AG04450 (cell line): ENCODE results near the gene CDKN1C. TPM values are rescaled to one million over a fixed set of nuclear protein-coding genes. Genes with fewer than 3 reads are reported as not detected.

ENCODE experiments used
- CTCF ChIA-PET: fragments of 300-600, 350-600 bp; formaldehyde crosslinking; extraction: SDS; loops from one replicate; lab custom pipeline; 2022; ENCODE audit warnings: antibody characterized with exemption, inconsistent platforms; lab: Charles Lee
- POLR2A ChIA-PET: fragments of 350-600 bp; formaldehyde crosslinking; extraction: SDS; loops from one replicate; lab custom pipeline; 2021; ENCODE audit warnings: antibody characterized with exemption, inconsistent platforms; lab: Yijun Ruan, JAX
- DNase-seq: peaks from one replicate; pipeline ENCODE4 v3.0.0-alpha.2; 2011; ENCODE audit warnings: low read depth, low spot score
- H3K27ac ChIP-seq: one replicate; pipeline ENCODE4 v1.5.1; 2012; ENCODE audit warnings: low read depth, low read length, control low read depth
- H3K27me3 ChIP-seq: one replicate; pipeline ENCODE4 v1.6.0; 2012; ENCODE audit warnings: low read length; ENCODE audit not compliant: control insufficient read depth, insufficient read depth
- H3K4me3 ChIP-seq: 2 replicates; pipeline ENCODE4 v1.5.1; 2011; ENCODE audit warnings: mild to moderate bottlenecking, low read depth, low read length, control low read depth
- H3K9me3 ChIP-seq: 2 replicates; pipeline ENCODE4 v1.5.1; 2012; ENCODE audit warnings: low read length; ENCODE audit not compliant: control insufficient read depth, insufficient read depth
- polyA plus RNA-seq: library from polyadenylated mRNA; depleted of rRNA; stranded (reverse); fragments of >200 nt; gene quantifications from 2 replicates; pipeline ENCODE4 v1.2.3, GENCODE V29; 2011
- TF ChIP-seq, protein P1 (sequence below): IDR thresholded peaks from 2 replicates; pipeline ENCODE4 v1.5.1; 2011; ENCODE audit warnings: low read depth, low read length, control low read depth, inconsistent platforms

CDKN1C gene
- polyA plus RNA-seq, 1 experiment: 8.1 TPM

DNA sequence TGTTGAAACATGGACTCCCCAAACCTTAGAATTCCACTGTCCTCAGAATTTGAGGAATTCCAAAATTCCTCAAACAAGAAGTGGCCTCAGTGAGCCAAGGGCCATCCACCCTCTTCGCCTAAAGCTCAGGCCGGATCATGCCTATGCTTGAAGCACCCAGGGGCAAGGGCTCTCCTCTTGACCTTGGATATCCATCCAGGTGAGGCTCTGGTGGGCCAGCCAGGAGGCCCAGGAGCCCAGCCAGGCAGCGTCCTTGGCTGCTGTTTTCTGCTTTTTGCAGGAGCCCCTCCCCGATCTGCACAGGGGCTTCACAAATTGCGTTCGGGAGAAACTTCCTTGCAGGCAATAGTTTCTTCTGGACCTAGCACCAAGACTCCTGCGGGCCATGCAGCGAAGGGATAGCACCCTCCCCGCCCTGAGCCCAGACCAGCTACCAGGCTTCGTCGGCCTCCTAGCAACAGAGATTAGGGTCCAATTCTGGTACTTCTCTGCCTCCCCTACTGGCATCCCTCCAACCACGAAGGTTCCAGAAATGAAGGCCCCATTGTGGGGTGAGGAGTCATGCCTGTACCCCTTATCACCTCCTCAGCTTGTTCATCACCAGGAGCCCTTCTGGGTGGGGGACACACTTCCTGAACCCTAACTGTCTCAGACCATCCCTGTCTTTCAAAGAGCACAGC, 41.7 kb upstream of the CDKN1C start:
- TF ChIP-seq, protein P1, sequence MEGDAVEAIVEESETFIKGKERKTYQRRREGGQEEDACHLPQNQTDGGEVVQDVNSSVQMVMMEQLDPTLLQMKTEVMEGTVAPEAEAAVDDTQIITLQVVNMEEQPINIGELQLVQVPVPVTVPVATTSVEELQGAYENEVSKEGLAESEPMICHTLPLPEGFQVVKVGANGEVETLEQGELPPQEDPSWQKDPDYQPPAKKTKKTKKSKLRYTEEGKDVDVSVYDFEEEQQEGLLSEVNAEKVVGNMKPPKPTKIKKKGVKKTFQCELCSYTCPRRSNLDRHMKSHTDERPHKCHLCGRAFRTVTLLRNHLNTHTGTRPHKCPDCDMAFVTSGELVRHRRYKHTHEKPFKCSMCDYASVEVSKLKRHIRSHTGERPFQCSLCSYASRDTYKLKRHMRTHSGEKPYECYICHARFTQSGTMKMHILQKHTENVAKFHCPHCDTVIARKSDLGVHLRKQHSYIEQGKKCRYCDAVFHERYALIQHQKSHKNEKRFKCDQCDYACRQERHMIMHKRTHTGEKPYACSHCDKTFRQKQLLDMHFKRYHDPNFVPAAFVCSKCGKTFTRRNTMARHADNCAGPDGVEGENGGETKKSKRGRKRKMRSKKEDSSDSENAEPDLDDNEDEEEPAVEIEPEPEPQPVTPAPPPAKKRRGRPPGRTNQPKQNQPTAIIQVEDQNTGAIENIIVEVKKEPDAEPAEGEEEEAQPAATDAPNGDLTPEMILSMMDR: no peak
- CTCF ChIA-PET: no interaction called here

DNA sequence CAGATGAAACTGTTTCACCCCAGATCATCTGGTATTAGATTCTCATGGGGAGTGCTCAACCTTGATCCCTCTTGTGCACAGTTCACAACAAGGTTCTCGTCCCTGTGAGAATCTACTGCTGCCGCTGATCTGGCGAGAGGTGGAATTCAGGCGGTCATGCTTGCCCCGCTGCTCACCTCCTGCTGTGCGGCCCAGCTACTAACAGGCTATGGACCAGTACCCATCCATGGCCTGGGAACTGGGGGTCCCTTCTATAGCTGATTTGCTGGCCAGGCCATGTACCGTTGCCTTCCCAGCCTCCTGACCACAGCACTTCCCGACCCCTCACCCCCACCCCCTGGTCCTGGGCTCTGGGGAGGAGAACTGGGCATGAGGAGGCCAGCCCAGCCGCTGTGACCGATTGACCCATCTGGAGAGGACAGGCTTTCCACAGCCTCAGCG, 41.1 kb upstream of the CDKN1C start:
- TF ChIP-seq, protein P1: no peak
- no peak for DNase-seq
- Histone ChIP-seq H3K27me3 (no peaks in the 10 kb centered on the region), H3K4me3 (no peak overlapping the region), H3K27ac (no peak overlapping the region), H3K9me3 (no peaks in the 10 kb centered on the region; the same call in 1 of the 2 replicates)
- ChIA-PET POLR2A (interaction anchor here (1.4 kb wide), 1 partner anchor 35 kb away, joined by 4 read pairs; no protein-coding TSS in a partner anchor), CTCF (interaction anchor here (2.0 kb wide), 1 partner anchor 395 kb away, joined by 5 read pairs; no protein-coding TSS in a partner anchor)

More for the DNA sequence above, 41.7 kb upstream of the CDKN1C start:
- no peaks in the 10 kb centered on the region for H3K27me3 ChIP-seq
- H3K4me3 ChIP-seq: peak overlapping the region; percentile 77
- POLR2A ChIA-PET: interaction anchor here (1.4 to 2.8 kb wide), 2 partner anchors 8 to 35 kb away, joined by 4 to 21 read pairs; no protein-coding TSS in a partner anchor
- no peaks in the 10 kb centered on the region; the same call in 1 of the 2 replicates for H3K9me3 ChIP-seq
- H3K27ac ChIP-seq: no peak overlapping the region
- DNase-seq: no peak

DNA sequence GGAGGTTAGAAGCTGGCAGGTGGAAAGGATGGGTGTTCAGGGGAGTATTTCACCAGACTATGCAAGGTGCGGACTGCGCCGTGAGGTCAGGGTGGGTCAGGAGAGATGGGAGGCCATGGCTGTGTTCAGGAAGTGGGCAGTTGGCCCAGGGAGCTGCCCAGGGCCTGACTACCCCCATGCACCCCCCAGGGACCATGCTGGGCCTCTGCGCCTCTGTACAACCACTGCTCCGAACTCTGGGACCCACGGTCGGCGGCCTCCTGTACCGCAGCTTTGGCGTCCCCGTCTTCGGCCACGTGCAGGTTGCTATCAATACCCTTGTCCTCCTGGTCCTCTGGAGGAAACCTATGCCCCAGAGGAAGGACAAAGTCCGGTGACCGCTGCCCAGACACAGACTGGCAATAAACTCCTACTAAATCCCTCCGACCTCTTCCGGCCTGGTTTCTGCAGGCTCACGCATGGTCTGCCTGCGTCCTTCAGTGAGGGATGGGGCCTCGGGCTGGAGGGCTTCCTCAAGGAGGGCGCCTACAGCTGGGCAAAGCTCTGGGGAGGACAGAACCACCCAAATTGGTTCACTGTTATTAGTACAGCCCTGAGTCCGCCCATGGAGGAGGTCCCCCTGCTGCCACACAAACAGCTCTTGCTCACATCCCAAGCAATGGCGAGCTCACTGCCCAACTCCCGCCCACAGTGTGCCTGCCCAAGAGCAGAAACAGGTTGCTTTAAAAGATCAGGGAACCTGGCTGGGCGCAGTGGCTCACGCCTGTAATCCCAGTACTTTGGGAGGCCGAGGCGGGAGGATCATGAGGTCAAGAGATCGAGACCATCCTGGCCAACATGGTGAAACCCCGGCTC, 39.5 kb upstream of the CDKN1C start:
- ChIA-PET CTCF (interaction anchor here (0.6 to 2.0 kb wide), 2 partner anchors 34 to 394 kb away, joined by 3 to 5 read pairs; no protein-coding TSS in a partner anchor), POLR2A (no interaction called here)
- Histone ChIP-seq H3K27me3 (no peaks in the 10 kb centered on the region), H3K4me3 (no peak overlapping the region), H3K27ac (no peak overlapping the region), H3K9me3 (no peaks in the 10 kb centered on the region; the same call in 1 of the 2 replicates)
- no peak for DNase-seq
- TF ChIP-seq, protein P1: no peak

DNA sequence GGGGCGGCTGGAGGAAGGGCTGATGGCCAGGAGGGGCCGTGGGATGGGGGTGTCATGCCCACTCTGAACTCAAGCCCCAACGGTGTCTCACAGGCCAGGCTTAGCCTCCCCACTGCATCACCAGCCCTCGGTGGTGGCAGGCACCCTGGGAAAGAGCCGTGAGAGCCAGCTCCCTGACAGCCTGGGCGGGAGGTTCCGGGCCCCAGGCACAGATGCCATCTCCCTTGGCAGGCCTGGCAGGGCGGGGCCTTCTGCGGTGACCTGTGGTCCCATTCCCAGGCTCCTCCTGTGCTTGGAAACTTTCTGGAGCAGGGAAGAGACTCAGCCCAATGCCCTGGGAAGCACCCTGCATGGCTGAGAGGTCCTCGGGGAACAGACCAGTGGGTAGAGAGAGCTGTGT, 38.8 kb upstream of the CDKN1C start:
- ChIA-PET CTCF (interaction anchor here (0.6 to 2.0 kb wide), 2 partner anchors 33 to 393 kb away, joined by 3 to 5 read pairs; no protein-coding TSS in a partner anchor), POLR2A (interaction anchor here (0.6 kb wide), 1 partner anchor 33 kb away, joined by 3 read pairs; no protein-coding TSS in a partner anchor)
- no peaks in the 10 kb centered on the region; the same call in 1 of the 2 replicates for H3K9me3 ChIP-seq
- H3K27ac ChIP-seq: no peak overlapping the region
- no peaks in the 10 kb centered on the region for H3K27me3 ChIP-seq
- no peak overlapping the region for H3K4me3 ChIP-seq
- TF ChIP-seq, protein P1: no peak
- DNase-seq: no peak
